HepG2 (cell line): ENCODE results near the gene WNT4.

ENCODE experiments used
- AGO1 ChIP-seq: fragments of 200-400 bp; formaldehyde crosslinking; IDR thresholded peaks from 2 replicates; pipeline ENCODE4 v1.6.1; 2017; ENCODE audit warnings: mild to moderate bottlenecking, low read depth, low read length, moderate library complexity; ENCODE audit not compliant: poor library complexity, severe bottlenecking
- CREB1 ChIP-seq, 2 experiments: fragments of 450-650 bp in 1 of 2; IDR thresholded peaks; 2 replicates each; pipeline ENCODE4 v1.6.1; 2016 to 2017; ENCODE audit warnings: control low read depth in 1 of 2, mild to moderate bottlenecking in 1 of 2, missing compliant biosample characterization in 1 of 2, missing genetic modification characterization in 1 of 2
- FOXA1 ChIP-seq, 2 experiments: fragments of 450-650 bp in 1 of 2; sonication (generic) in 1 of 2; formaldehyde crosslinking in 1 of 2; IDR thresholded peaks; 2 replicates each; pipeline versions ENCODE4 v1.4.0 to v1.6.1; 2016 to 2020; ENCODE audit warnings: missing genetic modification reagents in 1 of 2
- MXI1 ChIP-seq: IDR thresholded peaks from 3 replicates; pipeline ENCODE4 v1.6.1; 2012; ENCODE audit warnings: low read depth, low read length, inconsistent platforms, borderline replicate concordance
- PRDM4 ChIP-seq: sonication (generic); formaldehyde crosslinking; IDR thresholded peaks from 2 replicates; pipeline ENCODE4 v1.9.0; 2021; ENCODE audit warnings: missing genetic modification reagents, borderline replicate concordance
- RNF2 ChIP-seq: fragments of 450-650 bp; conservative IDR thresholded peaks from 2 replicates; pipeline ENCODE4 v1.6.1; 2016; ENCODE audit warnings: low read depth
- SMAD3 ChIP-seq: sonication (generic); formaldehyde crosslinking; IDR thresholded peaks from 2 replicates; pipeline ENCODE4 v1.4.0; 2020; ENCODE audit warnings: missing genetic modification reagents
- ZNF143 ChIP-seq: sonication (generic); formaldehyde crosslinking; IDR thresholded peaks from 2 replicates; pipeline ENCODE4 v1.4.0; 2020; ENCODE audit warnings: missing genetic modification reagents

GRCh38 chr1:22168412-22168973 is 25.6 kb upstream of the WNT4 start:
- no peak for TF ChIP-seq PRDM4 (CRISPR knock-in tag)
- no peak for TF ChIP-seq SMAD3 (CRISPR knock-in tag)
- no peak for TF ChIP-seq ZNF143 (CRISPR knock-in tag)
- no peak for TF ChIP-seq AGO1
- TF ChIP-seq CREB1 (IDR thresholded peaks at IDR 0.05): no peak
- TF ChIP-seq CREB1 (CRISPR knock-in tag; IDR thresholded peaks at IDR 0.05): no peak
- TF ChIP-seq MXI1: no peak
- no peak for TF ChIP-seq RNF2
- TF ChIP-seq FOXA1 (IDR thresholded peaks at IDR 0.05): no peak
- no peak for TF ChIP-seq FOXA1 (CRISPR knock-in tag; IDR thresholded peaks at IDR 0.05)
